CD14-positive monocyte (primary cell): ENCODE results near the gene KRT82. TPM values are rescaled to one million over a fixed set of nuclear protein-coding genes. Genes with fewer than 3 reads are reported as not detected.

Experiments used
- DNase-seq, 3 donors: peaks; one replicate each; pipeline ENCODE4 v3.0.0-alpha.2; 2011 to 2022
- H2AFZ ChIP-seq: 2 replicates; pipeline ENCODE4 v1.6.0; 2012; ENCODE audit warnings: mild to moderate bottlenecking, low read depth, low read length, inconsistent platforms; ENCODE audit not compliant: insufficient read depth, poor library complexity, severe bottlenecking
- H3K27ac ChIP-seq, 2 donors: 1 replicate in 1 of 2; 2 replicates in 1 of 2; pipeline ENCODE4 v1.5.1; 2012 to 2013; ENCODE audit warnings: low read length in 2 of 2, control low read depth in 1 of 2, inconsistent platforms in 1 of 2, low read depth in 1 of 2, mild to moderate bottlenecking in 1 of 2
- H3K27me3 ChIP-seq, 2 donors: one replicate each; pipeline versions ENCODE4 v1.6.0 to v1.6.1; 2011 to 2013; ENCODE audit warnings: low read length in 2 of 2; ENCODE audit not compliant: control insufficient read depth in 2 of 2, insufficient read depth in 2 of 2
- H3K36me3 ChIP-seq, 2 donors: replicated peaks in 1 of 2; 1 replicate in 1 of 2; 2 replicates in 1 of 2; pipeline versions ENCODE4 v1.5.1 to v1.6.1; 2012 to 2013; ENCODE audit warnings: low read length in 2 of 2, control low read depth in 1 of 2, inconsistent platforms in 1 of 2, mild to moderate bottlenecking in 1 of 2; ENCODE audit not compliant: insufficient read depth in 2 of 2, control insufficient read depth in 1 of 2
- H3K4me1 ChIP-seq, 2 donors: 1 replicate in 1 of 2; 2 replicates in 1 of 2; pipeline versions ENCODE4 v1.5.1 to v1.6.1; 2012 to 2013; ENCODE audit warnings: low read length in 2 of 2, control low read depth in 1 of 2, inconsistent platforms in 1 of 2, mild to moderate bottlenecking in 1 of 2, moderate library complexity in 1 of 2; ENCODE audit not compliant: insufficient read depth in 2 of 2, control insufficient read depth in 1 of 2
- H3K4me2 ChIP-seq: replicated peaks from 2 replicates; pipeline ENCODE3; 2012; ENCODE audit warnings: low read length, moderate library complexity, mild to moderate bottlenecking; ENCODE audit not compliant: poor library complexity, severe bottlenecking; ENCODE audit errors: extremely low read depth
- H3K4me3 ChIP-seq, 3 experiments: fragments of 200-600 bp in 1 of 3; sonication (generic) in 1 of 3; replicated peaks in 1 of 3; 1 replicate in 2 of 3; 2 replicates in 1 of 3; pipeline ENCODE4 v1.5.1; 2011 to 2013; ENCODE audit warnings: low read length in 3 of 3, mild to moderate bottlenecking in 3 of 3, control low read depth in 2 of 3, low read depth in 2 of 3, inconsistent platforms in 1 of 3, moderate library complexity in 1 of 3
- H3K79me2 ChIP-seq: 2 replicates; pipeline ENCODE4 v1.6.0; 2012; ENCODE audit warnings: mild to moderate bottlenecking, control low read depth, inconsistent platforms, low read length, moderate library complexity; ENCODE audit not compliant: insufficient read depth
- H3K9ac ChIP-seq: 2 replicates; pipeline ENCODE4 v1.6.0; 2017; ENCODE audit warnings: low read length, mild to moderate bottlenecking; ENCODE audit not compliant: insufficient read depth, poor library complexity, severe bottlenecking
- H3K9me3 ChIP-seq, 2 donors: replicated peaks in 1 of 2; 1 replicate in 1 of 2; 2 replicates in 1 of 2; pipeline versions ENCODE4 v1.5.1 to v1.6.1; 2012 to 2013; ENCODE audit warnings: low read length in 2 of 2, control low read depth in 1 of 2; ENCODE audit not compliant: control insufficient read depth in 1 of 2, insufficient read depth in 1 of 2
- H4K20me1 ChIP-seq: 2 replicates; pipeline ENCODE4 v1.6.0; 2012; ENCODE audit warnings: mild to moderate bottlenecking, low read length, control low read depth, moderate library complexity; ENCODE audit not compliant: insufficient read depth
- H3K27ac Mint-ChIP-seq, 7 donors: one replicate each; pipeline ENCODE4 v1.8.0; 2020; ENCODE audit warnings: mild to moderate bottlenecking in 7 of 7, mixed read lengths in 7 of 7, moderate library complexity in 6 of 7, inconsistent platforms in 2 of 7
- H3K27me3 Mint-ChIP-seq, 3 donors: one replicate each; pipeline ENCODE4 v1.8.0; 2021 to 2022; ENCODE audit warnings: low read depth in 3 of 3, mild to moderate bottlenecking in 3 of 3, mixed read lengths in 3 of 3, moderate library complexity in 3 of 3, inconsistent platforms in 1 of 3
- H3K36me3 Mint-ChIP-seq, 2 donors: one replicate each; pipeline ENCODE4 v1.8.0; 2020; ENCODE audit warnings: mixed read lengths in 2 of 2, inconsistent platforms in 1 of 2, mild to moderate bottlenecking in 1 of 2
- H3K4me1 Mint-ChIP-seq: one replicate; pipeline ENCODE4 v1.8.0; 2020; ENCODE audit warnings: mild to moderate bottlenecking, mixed read lengths
- H3K4me3 Mint-ChIP-seq, 2 donors: one replicate each; pipeline ENCODE4 v1.8.0; 2020; ENCODE audit warnings: mild to moderate bottlenecking in 2 of 2, mixed read lengths in 2 of 2, moderate library complexity in 1 of 2
- H3K9me3 Mint-ChIP-seq, 7 donors: one replicate each; pipeline ENCODE4 v1.8.0; 2020 to 2022; ENCODE audit warnings: mixed read lengths in 7 of 7, mild to moderate bottlenecking in 6 of 7, moderate library complexity in 6 of 7, inconsistent platforms in 2 of 7
- CTCF ChIP-seq: fragments of 200-600 bp; IDR thresholded peaks from one replicate; pipeline ENCODE4 v1.8.0; 2022; ENCODE audit warnings: antibody characterized with exemption, mild to moderate bottlenecking
- WGBS: methylation state at CpG from one replicate; pipeline ENCODE4 v1.1.5; 2013; ENCODE audit warnings: missing lambda C conversion rate; ENCODE audit not compliant: insufficient coverage; 5-methylcytosine and 5-hydroxymethylcytosine counted together
- intact Hi-C, 2 donors: fragments of 100-400 bp; cut with micrococcal nuclease; formaldehyde crosslinking; loops; one replicate each; pipeline versions ENCODE4 v1.15.0 to v1.15.1; 2023
- polyA plus RNA-seq, 3 donors: library from polyadenylated mRNA; depleted of rRNA in 1 of 3; unstranded in 2 of 3; stranded (reverse) in 1 of 3; fragments of 300-500 nt in 2 of 3; fragments of >200 nt in 1 of 3; fragmentation: Illumina TruSeq in 2 of 3; gene quantifications; 1 replicate in 2 of 3; 2 replicates in 1 of 3; pipeline ENCODE4 v1.2.3, GENCODE V29; 2012 to 2021

Gene KRT82
- polyA plus RNA-seq, 3 donors = not detected

DNA sequence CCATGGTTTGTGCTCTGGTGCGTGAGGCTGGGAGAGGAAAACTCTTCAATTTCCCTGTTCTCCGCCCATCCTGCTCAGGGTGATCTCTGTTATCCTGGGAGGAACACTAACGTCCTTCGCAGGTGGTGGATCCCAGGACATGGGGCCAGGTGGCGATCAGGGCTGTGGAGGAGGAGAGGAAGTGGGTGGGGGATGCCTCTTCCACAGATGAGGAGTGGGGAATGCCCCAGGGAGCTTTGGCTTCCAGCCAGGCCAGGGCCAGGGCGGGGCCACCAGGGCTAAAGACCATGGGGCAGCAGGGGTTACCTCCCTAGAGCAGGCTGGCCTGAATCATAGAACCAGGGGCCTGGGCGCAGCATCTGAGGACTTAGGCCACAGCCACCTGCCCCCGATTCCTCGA lies 31.4 kb upstream of the KRT82 start:
- no peak overlapping the region for H3K27ac Mint-ChIP-seq
- H3K27me3 Mint-ChIP-seq = peaks cover 9 to 18% (median 12%) of the 10 kb centered on the region in 3 donors
- Histone ChIP-seq H3K9ac (no peak overlapping the region), H4K20me1 (no peaks in the 10 kb centered on the region), H3K4me1 (no peaks in the 10 kb centered on the region), H3K36me3 (no peaks in the 10 kb centered on the region), H3K27me3 (no peaks in the 10 kb centered on the region), H3K27ac (no peak overlapping the region), H3K79me2 (no peaks in the 10 kb centered on the region), H3K9me3 (no peaks in the 10 kb centered on the region), H3K4me3 (no peak overlapping the region), H2AFZ (no peak overlapping the region), H3K4me2 (no peak overlapping the region)
- H3K9me3 Mint-ChIP-seq = peaks cover 0 to 2% (median 0%) of the 10 kb centered on the region in 7 donors
- H3K4me1 Mint-ChIP-seq = no peaks in the 10 kb centered on the region
- no peak for DNase-seq
- no peak for TF ChIP-seq CTCF
- H3K36me3 Mint-ChIP-seq = no peaks in the 10 kb centered on the region
- no peak overlapping the region for H3K4me3 Mint-ChIP-seq
- intact Hi-C loops = no loop called here
- 87% methylated on average over 6 of the region's 9 CpGs for WGBS

DNA sequence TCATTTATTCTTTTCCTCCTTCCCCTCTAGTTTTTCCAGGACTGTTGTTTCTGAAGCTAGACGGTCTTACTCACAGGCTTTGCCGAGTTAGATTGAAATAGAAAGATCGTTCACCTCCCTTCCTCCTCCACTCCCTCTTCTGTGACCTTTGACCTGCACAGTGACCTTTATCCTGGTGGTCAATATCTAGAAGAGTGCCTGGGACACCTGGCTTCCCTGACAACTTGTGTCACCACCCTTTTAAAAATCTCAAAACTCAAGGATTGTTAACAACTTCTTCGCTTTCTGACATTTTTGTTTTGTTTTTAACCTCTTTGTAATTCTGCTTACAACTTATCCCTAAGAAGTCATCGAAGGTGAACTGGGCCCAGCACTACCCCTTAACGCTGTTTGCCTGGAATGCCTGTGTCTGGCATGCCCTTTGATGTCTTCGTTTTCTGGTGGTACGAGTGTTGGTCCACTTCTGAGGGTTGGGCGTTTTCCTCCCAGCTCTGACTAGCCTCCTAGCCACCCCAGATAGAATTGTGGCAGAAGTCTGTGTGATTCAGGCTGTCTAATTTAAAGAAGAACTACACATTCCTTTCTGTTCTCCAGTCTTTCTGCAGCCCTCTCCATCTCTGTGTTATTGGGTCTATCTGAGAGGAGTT lies 30.8 kb upstream of the KRT82 start:
- H2AFZ ChIP-seq = no peak overlapping the region
- H3K4me3 ChIP-seq = no peak overlapping the region
- no peaks in the 10 kb centered on the region for H4K20me1 ChIP-seq
- H3K79me2 ChIP-seq = no peaks in the 10 kb centered on the region
- H3K4me2 ChIP-seq = no peak overlapping the region
- WGBS = 98% methylated on average over 6 of the region's 9 CpGs
- H3K36me3 ChIP-seq = no peaks in the 10 kb centered on the region
- Mint-ChIP-seq H3K4me1 (no peaks in the 10 kb centered on the region), H3K9me3 (peaks cover 0 to 2% (median 0%) of the 10 kb centered on the region in 7 donors), H3K36me3 (no peaks in the 10 kb centered on the region), H3K4me3 (no peak overlapping the region), H3K27me3 (peaks cover 9 to 17% (median 12%) of the 10 kb centered on the region in 3 donors), H3K27ac (no peak overlapping the region)
- no peak for TF ChIP-seq CTCF
- no peak overlapping the region for H3K27ac ChIP-seq
- H3K9me3 ChIP-seq = no peaks in the 10 kb centered on the region
- H3K9ac ChIP-seq = no peak overlapping the region
- DNase-seq = no peak
- no peaks in the 10 kb centered on the region for H3K4me1 ChIP-seq
- no peaks in the 10 kb centered on the region for H3K27me3 ChIP-seq
- intact Hi-C loops = no loop called here
